Stimulated activated effector memory CD8-positive, alpha-beta T cell treated with anti-CD3 and anti-CD28 coated beads, Interleukin-12 subunit alpha, Interleukin-12 subunit beta, amount 100 ng/mL, for 72 hours (primary cell): ENCODE measurements around the gene NUP43.
A peak's percentile ranks its signal among the peaks of the same experiment; 100 is the strongest.
"Not testable (repeated sequence)": the region's sequence is repeated elsewhere in the genome, so short reads cannot be mapped to it uniquely, and the experiment has no call there.

Experiments
- ATAC-seq: fragments of 150-1000 bp; cut with Tn5 transposase; 2 replicates; pipeline ENCODE4 v1.10.0; 2021
- DNase-seq, 2 donors: peaks; one replicate each; pipeline ENCODE4 v3.0.0; 2021 to 2022; ENCODE audit warnings: low spot score in 2 of 2
- H3K27ac Mint-ChIP-seq: one replicate; pipeline ENCODE4 v1.8.0; 2022; ENCODE audit warnings: mild to moderate bottlenecking, mixed read lengths
- H3K36me3 Mint-ChIP-seq: one replicate; pipeline ENCODE4 v1.8.0; 2022; ENCODE audit warnings: mild to moderate bottlenecking, mixed read lengths
- H3K4me1 Mint-ChIP-seq: one replicate; pipeline ENCODE4 v1.8.0; 2022; ENCODE audit warnings: mixed read lengths
- H3K4me3 Mint-ChIP-seq: one replicate; pipeline ENCODE4 v1.8.0; 2022; ENCODE audit warnings: mild to moderate bottlenecking, mixed read lengths
- H3K9me3 Mint-ChIP-seq: one replicate; pipeline ENCODE4 v1.8.0; 2022; ENCODE audit warnings: mixed read lengths

NUP43 gene

GRCh38 chr6:149753374-149753637 is 7.0 kb upstream of the NUP43 start:
- ATAC-seq, H3K27ac Mint-ChIP-seq, H3K9me3 Mint-ChIP-seq, DNase-seq, H3K4me3 Mint-ChIP-seq: not testable (repeated sequence)
- peaks cover 20% of the 10 kb centered on the region for H3K36me3 Mint-ChIP-seq
- peaks cover 11% of the 10 kb centered on the region for H3K4me1 Mint-ChIP-seq

GRCh38 chr6:149752600-149753373 is 6.5 kb upstream of the NUP43 start:
- H3K9me3 Mint-ChIP-seq = no peaks in the 10 kb centered on the region
- H3K36me3 Mint-ChIP-seq = peaks cover 20% of the 10 kb centered on the region
- no peak overlapping the region for H3K4me3 Mint-ChIP-seq
- ATAC-seq = no peak
- DNase-seq = no peak
- no peak overlapping the region for H3K27ac Mint-ChIP-seq
- peaks cover 11% of the 10 kb centered on the region for H3K4me1 Mint-ChIP-seq

GRCh38 chr6:149751920-149752319 is 5.6 kb upstream of the NUP43 start:
- H3K4me3 Mint-ChIP-seq, ATAC-seq, DNase-seq, H3K27ac Mint-ChIP-seq, H3K9me3 Mint-ChIP-seq: not testable (repeated sequence)
- Mint-ChIP-seq H3K4me1 (peaks cover 13% of the 10 kb centered on the region), H3K36me3 (peaks cover 24% of the 10 kb centered on the region)

- DNase-seq (no peak), ATAC-seq (no peak)
- H3K9me3 Mint-ChIP-seq = no peaks in the 10 kb centered on the region
- peak overlapping the region; percentile 89 for H3K27ac Mint-ChIP-seq
- H3K4me1 Mint-ChIP-seq = peaks cover 20% of the 10 kb centered on the region
- H3K36me3 Mint-ChIP-seq = peaks cover 25% of the 10 kb centered on the region
- H3K4me3 Mint-ChIP-seq = peak overlapping the region; percentile 84
Measured at GRCh38 chr6:149751239-149751638, 4.9 kb upstream of the NUP43 start.

- Mint-ChIP-seq H3K36me3 (peaks cover 26% of the 10 kb centered on the region), H3K27ac (peak overlapping the region; percentile 89), H3K4me1 (peaks cover 14% of the 10 kb centered on the region), H3K4me3 (peak overlapping the region; percentile 84), H3K9me3 (no peaks in the 10 kb centered on the region)
- DNase-seq (peak; percentile 37 to 83), ATAC-seq (peak; percentile 59)
Measured at GRCh38 chr6:149750136-149750609, 3.8 kb upstream of the NUP43 start.

- peak; percentile 95 to 97 for DNase-seq
- H3K4me1 Mint-ChIP-seq = peaks cover 14% of the 10 kb centered on the region
- peak within 1 kb of the TSS; percentile 89 for H3K27ac Mint-ChIP-seq
- peak; percentile 91 for ATAC-seq
- peak within 1 kb of the TSS; percentile 84 for H3K4me3 Mint-ChIP-seq
- peaks cover 27% of the 10 kb centered on the region for H3K36me3 Mint-ChIP-seq
- no peaks in the 10 kb centered on the region for H3K9me3 Mint-ChIP-seq
Measured at GRCh38 chr6:149749594-149750135, 3.3 kb upstream of the NUP43 start, which contains the start of gene PCMT1. Gene PCMT1 (plus strand): TSS chr6:149749741. CDS start chr6:149749902, 161 bp downstream.

- H3K4me1 Mint-ChIP-seq = peaks cover 14% of the 10 kb centered on the region
- DNase-seq, H3K9me3 Mint-ChIP-seq: not testable (repeated sequence)
- H3K27ac Mint-ChIP-seq = peak overlapping the region; percentile 89
- peaks cover 32% of the 10 kb centered on the region for H3K36me3 Mint-ChIP-seq
- peak; percentile 17 for ATAC-seq
- peak overlapping the region; percentile 84 for H3K4me3 Mint-ChIP-seq
Measured at GRCh38 chr6:149749082-149749593, 2.8 kb upstream of the NUP43 start.

- DNase-seq, H3K4me1 Mint-ChIP-seq, ATAC-seq, H3K9me3 Mint-ChIP-seq: not testable (repeated sequence)
- Mint-ChIP-seq H3K4me3 (peak overlapping the region; percentile 96), H3K27ac (peak overlapping the region; percentile 94), H3K36me3 (peaks cover 63% of the 10 kb centered on the region)
Measured at GRCh38 chr6:149745252-149745651, 1.1 kb downstream of the NUP43 start.

GRCh38 chr6:149734915-149735314 is 11.4 kb downstream of the NUP43 start:
- no peaks in the 10 kb centered on the region for H3K4me1 Mint-ChIP-seq

GRCh38 chr6:149733089-149733720 is 13.1 kb downstream of the NUP43 start:
- ATAC-seq (no peak), DNase-seq (no peak)
- H3K4me1 Mint-ChIP-seq = peaks cover 8% of the 10 kb centered on the region
- no peak overlapping the region for H3K27ac Mint-ChIP-seq
- H3K9me3 Mint-ChIP-seq = no peaks in the 10 kb centered on the region
- no peak overlapping the region for H3K4me3 Mint-ChIP-seq
- H3K36me3 Mint-ChIP-seq = peaks cover 92% of the 10 kb centered on the region

More at GRCh38 chr6:149734915-149735314, 11.4 kb downstream of the NUP43 start:
- no peak overlapping the region for H3K27ac Mint-ChIP-seq
- no peaks in the 10 kb centered on the region for H3K9me3 Mint-ChIP-seq
- ATAC-seq (no peak), DNase-seq (no peak)
- H3K4me3 Mint-ChIP-seq = no peak overlapping the region
- H3K36me3 Mint-ChIP-seq = peaks cover 92% of the 10 kb centered on the region

- Mint-ChIP-seq H3K36me3 (peaks cover 99% of the 10 kb centered on the region), H3K27ac (no peak overlapping the region), H3K9me3 (no peaks in the 10 kb centered on the region), H3K4me1 (peaks cover 8% of the 10 kb centered on the region), H3K4me3 (no peak overlapping the region)
- no peak for ATAC-seq
- DNase-seq = no peak
Measured at GRCh38 chr6:149729824-149730223, 16.5 kb downstream of the NUP43 start.

GRCh38 chr6:149728499-149729234 is 17.7 kb downstream of the NUP43 start:
- H3K27ac Mint-ChIP-seq = peak overlapping the region; percentile 50

GRCh38 chr6:149727793-149728498 is 18.4 kb downstream of the NUP43 start:
- DNase-seq = no peak
- H3K4me1 Mint-ChIP-seq = peaks cover 14% of the 10 kb centered on the region
- H3K36me3 Mint-ChIP-seq = peaks cover 99% of the 10 kb centered on the region
- no peak for ATAC-seq
- H3K9me3 Mint-ChIP-seq = no peaks in the 10 kb centered on the region
- no peak overlapping the region for H3K4me3 Mint-ChIP-seq
- peak overlapping the region; percentile 50 for H3K27ac Mint-ChIP-seq

More at GRCh38 chr6:149728499-149729234, 17.7 kb downstream of the NUP43 start:
- DNase-seq = no peak
- Mint-ChIP-seq H3K4me3 (no peak overlapping the region), H3K9me3 (no peaks in the 10 kb centered on the region), H3K36me3 (peaks cover 99% of the 10 kb centered on the region), H3K4me1 (peaks cover 13% of the 10 kb centered on the region)
- no peak for ATAC-seq

- peaks cover 84% of the 10 kb centered on the region for H3K36me3 Mint-ChIP-seq
- peaks cover 14% of the 10 kb centered on the region for H3K4me1 Mint-ChIP-seq
- H3K4me3 Mint-ChIP-seq = no peak overlapping the region
- H3K9me3 Mint-ChIP-seq = no peaks in the 10 kb centered on the region
- no peak for DNase-seq
- no peak for ATAC-seq
- H3K27ac Mint-ChIP-seq = no peak overlapping the region
Measured at GRCh38 chr6:149725785-149726184, 20.5 kb downstream of the NUP43 start.
